Activated T-helper 1 cell treated with Interleukin-2 at 50 U/mL for 16 hours (primary cell): ENCODE results near the gene HOXD9.

Experiments used
- DNase-seq: peaks from one replicate; pipeline ENCODE4 v3.0.0-alpha.2; 2020; ENCODE audit warnings: low read depth

Gene HOXD9

GRCh38 chr2:176085861-176086771 is 36.4 kb upstream of the HOXD9 start:
- DNase-seq, result no peak

GRCh38 chr2:176087330-176088047 is 35.0 kb upstream of the HOXD9 start:
- DNase-seq, result no peak

- DNase-seq, result no peak
Observed at GRCh38 chr2:176088048-176088936, 34.2 kb upstream of the HOXD9 start.

GRCh38 chr2:176088937-176089842 is 33.3 kb upstream of the HOXD9 start:
- no peak for DNase-seq

GRCh38 chr2:176089843-176090395 is 32.6 kb upstream of the HOXD9 start:
- no peak for DNase-seq

GRCh38 chr2:176090862-176091261 is 31.7 kb upstream of the HOXD9 start:
- no peak for DNase-seq

GRCh38 chr2:176091329-176092258 is 30.9 kb upstream of the HOXD9 start:
- DNase-seq, result no peak

GRCh38 chr2:176092270-176093144 is 30.0 kb upstream of the HOXD9 start, which contains the start of gene HOXD13:
TSS of gene HOXD13 (plus strand) at chr2:176092721. CDS start at chr2:176092891, 170 bp downstream.
- DNase-seq, result no peak

- no peak for DNase-seq
Observed at GRCh38 chr2:176093145-176093897, 29.2 kb upstream of the HOXD9 start.

- no peak for DNase-seq
Observed at GRCh38 chr2:176093898-176094249, 28.6 kb upstream of the HOXD9 start.

GRCh38 chr2:176094349-176094748 is 28.2 kb upstream of the HOXD9 start:
- DNase-seq, result no peak

- no peak for DNase-seq
Observed at GRCh38 chr2:176095421-176095820, 27.1 kb upstream of the HOXD9 start.

- DNase-seq, result no peak
Observed at GRCh38 chr2:176096243-176096985, 26.1 kb upstream of the HOXD9 start.

- DNase-seq, result no peak
Observed at GRCh38 chr2:176096986-176097819, 25.3 kb upstream of the HOXD9 start.

GRCh38 chr2:176097820-176098365 is 24.6 kb upstream of the HOXD9 start:
- no peak for DNase-seq
